Left kidney (tissue), 2 donors: Measurements from ENCODE around the gene ZNF17. TPM values are rescaled to one million over a fixed set of nuclear protein-coding genes. Genes with fewer than 3 reads are reported as not detected.
A peak's percentile ranks its signal among the peaks of the same experiment; 100 is the strongest.

Experiments used
- DNase-seq: peaks from one replicate; pipeline ENCODE4 v3.0.0-alpha.2; 2013
- polyA plus RNA-seq: library from polyadenylated mRNA; unstranded; fragments of 120-200 nt; gene quantifications from one replicate; pipeline ENCODE4 v1.2.1, GENCODE V29; 2013; ENCODE audit not compliant: insufficient read length

Gene ZNF17
- polyA plus RNA-seq, 1 donor: 17.7 TPM

DNA sequence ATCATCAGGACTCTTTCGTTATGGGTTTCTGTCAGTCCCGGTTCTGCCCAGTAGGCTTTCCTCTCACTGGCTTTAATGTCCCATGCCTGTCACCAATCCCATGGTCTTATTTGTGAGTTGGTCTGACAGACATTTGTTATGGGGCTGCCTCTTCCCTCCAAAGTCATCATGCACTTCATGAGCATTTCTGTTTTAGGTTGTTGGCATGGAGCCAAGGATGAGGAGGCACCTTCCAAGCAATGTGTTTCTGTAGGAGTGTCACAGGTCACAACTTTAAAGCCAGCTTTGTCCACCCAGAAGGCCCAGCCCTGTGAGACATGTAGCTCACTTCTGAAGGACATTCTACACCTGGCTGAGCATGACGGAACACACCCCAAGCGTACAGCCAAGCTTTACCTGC is 8.5 kb downstream of the ZNF17 start:
- no peak for DNase-seq

DNA sequence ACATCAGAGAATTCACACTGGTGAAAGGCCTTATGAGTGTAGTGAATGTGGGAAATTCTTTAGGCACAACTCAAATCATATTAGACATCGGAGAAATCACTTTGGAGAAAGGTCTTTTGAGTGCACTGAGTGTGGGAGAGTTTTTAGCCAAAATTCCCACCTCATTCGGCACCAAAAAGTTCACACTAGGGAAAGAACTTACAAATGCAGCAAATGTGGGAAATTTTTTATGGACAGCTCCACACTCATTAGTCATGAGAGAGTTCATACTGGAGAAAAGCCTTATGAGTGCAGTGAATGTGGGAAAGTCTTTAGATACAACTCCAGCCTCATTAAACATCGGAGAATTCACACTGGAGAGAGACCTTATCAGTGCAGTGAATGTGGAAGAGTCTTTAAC is 10.1 kb downstream of the ZNF17 start:
- no peak for DNase-seq

GRCh38 chr19:57434386-57435061 is 23.6 kb downstream of the ZNF17 start:
- DNase-seq: peak; percentile 5

DNA sequence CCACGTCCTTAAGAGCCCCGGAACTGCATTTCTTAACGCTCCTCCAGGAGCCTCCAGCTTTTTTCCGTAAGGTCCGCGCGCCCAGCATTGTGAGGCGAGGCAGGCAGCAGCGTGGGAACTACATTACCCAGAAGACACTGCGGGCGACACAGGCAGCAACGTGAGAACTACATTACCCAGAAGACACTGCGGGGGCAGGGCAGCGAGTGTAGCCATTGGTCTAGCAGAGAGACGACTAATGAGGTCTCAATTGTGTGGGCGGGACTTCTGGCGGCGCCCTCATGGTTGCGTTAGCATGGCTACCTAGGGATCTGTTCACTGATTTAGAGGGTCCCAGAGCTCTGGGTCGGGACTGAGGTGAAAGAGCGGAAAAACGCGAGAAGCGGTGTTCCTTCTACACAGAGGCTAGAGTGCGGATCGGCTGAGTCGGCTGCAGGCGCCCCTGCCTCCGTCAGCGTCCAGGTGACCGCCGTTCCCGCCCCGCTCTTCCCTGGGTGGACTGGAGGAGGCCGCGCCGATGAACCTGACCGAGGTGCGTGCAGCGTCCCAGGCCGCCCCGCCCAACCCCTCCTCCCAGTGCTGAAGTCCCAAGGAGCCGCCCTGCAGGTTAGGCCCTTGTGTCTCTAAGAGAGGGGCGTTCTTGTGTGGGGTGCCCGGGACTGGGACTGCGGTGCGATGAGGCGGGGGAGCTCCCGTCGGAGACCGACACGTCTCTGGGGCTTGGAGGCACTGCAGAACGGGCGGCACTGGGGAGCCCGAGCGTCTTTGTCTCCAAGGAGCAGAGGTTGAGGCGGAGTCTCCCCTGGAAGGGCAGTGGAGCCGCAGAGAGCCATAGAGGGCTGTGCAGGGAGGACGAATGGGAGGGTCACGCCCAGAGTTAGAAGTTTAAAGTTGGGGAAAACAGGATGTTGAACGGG is 24.4 kb downstream of the ZNF17 start, which contains the start of gene ZNF749:
TSS of gene ZNF749 (plus strand) at position 264 of the 917 bp plus-strand sequence. CDS start at position 518, 254 bp downstream.
- peak; percentile 99 for DNase-seq

GRCh38 chr19:57436417-57436816 is 25.5 kb downstream of the ZNF17 start:
- DNase-seq: peak; percentile 4

GRCh38 chr19:57437931-57438330 is 27.0 kb downstream of the ZNF17 start:
- DNase-seq: no peak

- no peak for DNase-seq
Measured at GRCh38 chr19:57438925-57439324, 28.0 kb downstream of the ZNF17 start.

GRCh38 chr19:57441979-57442752 is 31.2 kb downstream of the ZNF17 start:
- no peak for DNase-seq

GRCh38 chr19:57443121-57443696 is 32.2 kb downstream of the ZNF17 start:
- DNase-seq: no peak

DNA sequence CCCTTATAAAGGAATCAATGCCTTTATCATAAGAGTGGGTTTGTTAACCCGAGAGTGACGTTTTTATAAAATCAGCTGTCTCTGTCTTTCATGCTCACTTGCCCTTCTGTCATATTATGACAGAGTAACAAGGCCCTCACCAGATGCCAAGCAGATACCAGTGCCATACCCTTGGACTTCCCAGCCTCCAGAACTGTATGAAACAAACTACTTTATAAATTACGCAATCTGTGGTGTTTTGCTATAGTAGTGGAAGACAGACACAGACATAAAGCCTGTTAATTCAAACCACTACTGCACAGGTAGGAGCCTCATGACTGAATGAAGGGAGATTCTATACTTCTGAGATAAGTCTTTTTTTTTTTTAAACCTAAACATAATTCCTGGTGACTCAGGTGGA is 41.3 kb downstream of the ZNF17 start:
- no peak for DNase-seq

DNA sequence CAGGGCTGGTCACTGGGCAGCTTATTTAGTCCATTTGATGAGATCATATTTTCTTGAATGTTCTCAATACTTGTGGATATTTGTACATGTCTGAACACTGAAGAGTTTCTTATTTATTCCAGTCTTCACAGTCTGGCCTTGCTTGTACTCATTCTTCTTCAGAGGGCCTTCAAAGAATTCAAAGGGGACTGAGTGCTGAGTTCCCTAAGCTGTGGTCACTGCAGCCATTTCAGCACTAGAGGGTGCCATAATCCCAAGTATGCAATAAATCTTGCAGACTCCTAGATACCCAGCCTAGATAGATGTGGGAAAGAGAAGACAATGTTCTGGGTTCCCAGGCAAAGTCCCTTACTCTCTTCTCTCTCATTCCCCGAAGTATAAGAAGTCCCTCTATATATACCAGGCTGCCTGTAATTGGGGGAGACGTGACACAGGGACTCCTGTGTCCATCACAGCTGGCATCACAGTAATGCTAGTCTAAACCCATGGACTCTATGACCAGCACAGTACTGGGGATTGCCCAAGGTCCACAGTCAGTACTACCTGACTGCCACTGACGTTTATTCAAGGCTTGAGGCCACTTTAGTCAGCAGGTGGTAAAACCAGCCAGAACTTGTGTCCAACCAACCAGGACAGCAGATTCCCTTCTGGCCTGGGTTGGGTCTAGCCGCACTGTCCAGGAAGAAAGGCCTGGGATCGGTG is 54.9 kb downstream of the ZNF17 start:
- no peak for DNase-seq

DNA sequence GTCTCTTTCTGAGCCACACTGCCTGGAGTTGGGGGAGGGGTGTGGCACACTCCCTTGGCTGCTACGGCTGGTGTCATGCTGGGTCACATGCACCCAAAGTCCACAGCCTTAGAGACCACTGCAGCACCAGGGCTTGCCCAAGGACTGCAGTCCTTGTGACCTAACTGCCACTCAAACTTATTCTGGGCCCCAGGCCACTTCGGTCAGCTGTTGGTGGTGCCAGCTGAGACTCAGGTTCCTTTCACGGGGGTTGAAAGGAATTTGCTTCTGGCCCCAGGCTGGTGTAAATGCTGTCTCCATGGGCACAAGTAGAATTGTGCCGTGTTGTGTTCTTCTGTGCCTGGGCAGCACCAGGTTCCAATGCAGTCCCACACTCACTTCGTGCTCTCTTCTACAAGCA is 55.5 kb downstream of the ZNF17 start:
- no peak for DNase-seq

Other genes starting within 250 kb of the ZNF17 start
- gene DUXA, start 243.7 kb upstream of the ZNF17 start, polyA plus RNA-seq: not detected
- 23.9 TPM for gene ZNF264, start 219.7 kb upstream of the ZNF17 start, polyA plus RNA-seq
- 5.1 TPM for gene AURKC, start 180.1 kb upstream of the ZNF17 start, polyA plus RNA-seq
- 7.6 TPM for gene ZNF805, start 170.5 kb upstream of the ZNF17 start, polyA plus RNA-seq
- gene ZNF460, start 130.7 kb upstream of the ZNF17 start, polyA plus RNA-seq: 3.9 TPM
- gene ZNF543, start 90.7 kb upstream of the ZNF17 start, polyA plus RNA-seq: 10.0 TPM
- gene ZNF304, start 59.9 kb upstream of the ZNF17 start, polyA plus RNA-seq: 20.0 TPM
- gene TRAPPC2B, start 47.6 kb upstream of the ZNF17 start, polyA plus RNA-seq: 14.6 TPM
- 7.3 TPM for gene ZNF547, start 47.6 kb upstream of the ZNF17 start, polyA plus RNA-seq
- 34.8 TPM for gene ZNF548, start 21.3 kb upstream of the ZNF17 start, polyA plus RNA-seq
- 15.2 TPM for gene ZNF749, start 24.2 kb downstream of the ZNF17 start, polyA plus RNA-seq
- gene VN1R1, start 46.0 kb downstream of the ZNF17 start, polyA plus RNA-seq: 7.6 TPM
- 27.2 TPM for gene ZNF772, start 66.4 kb downstream of the ZNF17 start, polyA plus RNA-seq
- 26.3 TPM for gene ZNF419, start 76.6 kb downstream of the ZNF17 start, polyA plus RNA-seq
- gene ZNF773, start 88.8 kb downstream of the ZNF17 start, polyA plus RNA-seq: 16.6 TPM
- 20.9 TPM for gene ZNF549, start 116.2 kb downstream of the ZNF17 start, polyA plus RNA-seq
- gene ZNF550, start 148.7 kb downstream of the ZNF17 start, polyA plus RNA-seq: 22.9 TPM
- gene ZNF416, start 167.8 kb downstream of the ZNF17 start, polyA plus RNA-seq: 9.3 TPM
- 24.8 TPM for gene ZIK1, start 173.0 kb downstream of the ZNF17 start, polyA plus RNA-seq
- 7.2 TPM for gene ZNF530, start 188.7 kb downstream of the ZNF17 start, polyA plus RNA-seq
- gene ZNF134, start 203.1 kb downstream of the ZNF17 start, polyA plus RNA-seq: 31.3 TPM
- gene ZNF211, start 222.0 kb downstream of the ZNF17 start, polyA plus RNA-seq: 48.8 TPM